Measurements from ENCODE around the gene ZNF396. TPM values are rescaled to one million over a fixed set of nuclear protein-coding genes. Genes with fewer than 3 reads are reported as not detected.

ZNF396 gene
- total and polyA plus RNA-seq, 5 donors = 0.72 to 1.7 (median 1.3) TPM

Other genes with a start within 250 kb of the ZNF396 start
- 10 to 100 TPM; 18.6 to 21.8 (median 19.4) TPM for gene ZNF397, start 136.3 kb downstream of the ZNF396 start, total RNA-seq
- 12.5 TPM for gene ZNF397, start 136.3 kb downstream of the ZNF396 start, polyA plus RNA-seq
- gene ZSCAN30, start 87.1 kb downstream of the ZNF396 start, total RNA-seq = 10 to 100 TPM; 17.6 to 30.9 (median 20.4) TPM
- 16.9 TPM for gene ZSCAN30, start 87.1 kb downstream of the ZNF396 start, polyA plus RNA-seq
- gene ZNF24, start 32.9 kb downstream of the ZNF396 start, total RNA-seq = 10 to 100 TPM; 47.3 to 56.5 (median 51.8) TPM
- 15.4 TPM for gene ZNF24, start 32.9 kb downstream of the ZNF396 start, polyA plus RNA-seq
- gene INO80C, start 120.6 kb upstream of the ZNF396 start, total RNA-seq = 10 to 100 TPM; 25.4 to 27.2 (median 26.0) TPM
- gene INO80C, start 120.6 kb upstream of the ZNF396 start, polyA plus RNA-seq = 36.1 TPM
- gene GALNT1, start 204.4 kb upstream of the ZNF396 start, total RNA-seq = 10 to 100 TPM; 47.8 to 60.3 (median 56.2) TPM
- gene GALNT1, start 204.4 kb upstream of the ZNF396 start, polyA plus RNA-seq = 17.8 TPM